ENCODE measurements around the gene THADA.

Gene THADA

GRCh38 chr2:43220760-43221123 is 375.1 kb downstream of the THADA start:
- in situ Hi-C loops (cut with MboI; ENCODE audit: low sequenced_read_pairs): loop anchor here (10.0 kb wide), 1 partner anchor 246 kb away; no protein-coding TSS in a partner anchor

GRCh38 chr2:43220229-43220751 is 375.5 kb downstream of the THADA start:
- in situ Hi-C loops (cut with MboI; ENCODE audit: low sequenced_read_pairs): loop anchor here (10.0 kb wide), 1 partner anchor 245 kb away; no protein-coding TSS in a partner anchor

DNA sequence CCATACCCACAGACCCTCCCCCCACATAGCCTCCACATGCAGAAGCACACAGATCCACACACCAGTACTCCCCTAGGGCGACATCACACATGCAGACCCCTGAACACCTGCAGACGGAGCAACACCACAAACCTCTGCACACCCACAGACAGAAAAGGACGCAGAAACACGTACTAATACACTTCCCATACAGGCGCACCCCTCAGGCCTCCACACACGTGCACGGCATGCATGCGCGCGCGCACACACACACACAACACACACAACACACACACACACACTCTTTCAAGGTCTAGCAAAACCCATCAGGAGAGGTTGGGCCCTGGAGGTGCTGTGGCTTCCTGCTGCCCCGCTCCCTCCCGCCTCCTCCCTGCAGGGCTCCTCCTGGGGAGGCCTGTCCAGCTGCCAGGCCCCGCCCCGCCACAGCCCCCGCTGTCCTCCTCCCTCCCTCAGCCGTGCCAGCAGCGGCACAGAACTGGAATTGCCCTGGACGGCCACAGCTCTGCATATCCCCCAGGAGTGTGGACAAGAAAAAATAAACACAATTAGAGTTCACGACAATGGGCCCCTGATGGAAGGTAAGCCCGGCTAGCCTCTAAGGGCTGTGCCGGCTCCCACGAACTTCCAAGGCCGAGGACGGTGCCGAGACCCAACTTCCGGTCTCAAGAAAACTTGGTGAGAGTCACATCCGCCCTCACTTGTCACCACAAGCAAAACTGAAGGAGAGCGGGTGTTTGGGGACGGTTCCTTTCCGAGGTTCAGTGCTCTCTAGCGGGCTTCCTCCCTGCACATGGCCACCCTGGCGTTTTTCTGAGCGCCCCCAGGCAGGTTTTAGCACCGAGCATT is 376.2 kb downstream of the THADA start:
- in situ Hi-C loops (cut with MboI; ENCODE audit: low sequenced_read_pairs): loop anchor here (10.0 kb wide), 1 partner anchor 245 kb away; no protein-coding TSS in a partner anchor

DNA sequence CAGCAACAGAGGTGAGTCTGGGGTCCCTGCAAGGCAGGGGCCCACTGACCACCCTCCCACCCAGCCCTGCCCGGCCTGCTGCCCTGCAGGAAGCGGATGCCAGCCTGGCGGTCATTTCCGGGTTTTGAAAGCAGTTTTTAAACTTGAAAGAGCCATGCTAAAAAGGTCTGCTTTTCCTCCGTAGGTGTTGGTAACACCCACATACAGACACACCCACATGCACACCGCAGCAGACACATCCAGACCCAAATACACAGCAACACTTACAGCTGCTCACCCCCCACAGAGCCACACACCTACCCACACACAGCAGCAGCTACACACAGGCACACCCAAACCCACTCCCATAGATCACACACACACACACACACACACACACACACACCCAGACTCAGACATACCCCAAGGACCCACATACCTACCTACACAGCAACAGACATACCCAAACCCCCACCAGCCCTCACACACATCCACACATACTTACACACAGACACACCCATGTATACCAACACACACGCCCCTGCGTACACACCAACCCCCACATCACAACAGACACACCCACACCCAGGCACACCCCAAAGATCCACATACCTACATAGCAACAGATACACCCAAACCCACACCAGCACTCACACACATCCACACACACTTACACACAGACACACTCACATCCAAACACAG is 377.0 kb downstream of the THADA start:
- in situ Hi-C loops (cut with MboI; ENCODE audit: low sequenced_read_pairs): no loop called here

- in situ Hi-C loops (cut with MboI; ENCODE audit: low sequenced_read_pairs): no loop called here
Observed at GRCh38 chr2:43218155-43218701, 377.6 kb downstream of the THADA start.

DNA sequence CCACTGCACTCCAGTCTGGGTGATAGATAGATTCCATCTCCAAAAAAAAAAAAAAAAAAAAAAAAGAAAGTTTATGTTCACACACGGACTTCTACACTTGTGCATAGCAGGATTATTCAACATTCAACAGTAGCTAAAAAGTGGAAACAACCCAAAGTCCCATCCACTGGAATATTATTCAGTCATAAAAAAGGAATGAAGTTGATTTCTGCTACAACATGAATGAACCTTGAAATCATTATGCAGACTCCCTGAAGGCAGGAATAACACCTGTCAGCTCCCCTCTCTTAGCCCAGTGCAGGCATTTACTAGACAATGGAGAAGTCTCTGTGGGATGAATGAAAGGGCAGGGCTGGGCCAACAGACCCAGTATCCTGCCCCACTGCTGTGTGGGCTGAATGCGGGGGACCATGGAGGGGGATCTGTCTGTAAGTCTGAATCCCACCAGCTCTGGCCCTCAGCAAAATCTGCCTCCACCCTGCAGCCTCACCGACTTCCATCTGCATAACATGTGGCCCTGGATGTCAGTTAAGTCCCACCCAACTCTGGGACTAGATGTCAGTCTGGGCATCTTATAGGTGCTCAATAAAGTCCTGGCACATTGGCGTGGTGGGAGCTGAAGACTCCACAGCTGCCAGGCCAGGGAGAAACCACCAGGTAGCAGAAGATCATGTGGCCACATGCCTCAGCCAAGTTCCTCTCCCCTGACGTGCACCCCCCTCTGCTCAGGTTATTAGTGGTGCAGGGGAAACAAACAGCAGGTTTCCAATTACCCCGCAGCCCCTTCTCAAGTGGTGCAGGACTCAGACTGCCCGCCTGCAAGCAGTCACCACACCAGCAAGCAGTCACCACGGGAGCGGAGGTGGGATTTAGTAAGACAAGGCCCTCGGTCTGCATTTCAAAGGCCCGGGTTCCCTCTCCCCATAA is 378.3 kb downstream of the THADA start:
- in situ Hi-C loops (cut with MboI; ENCODE audit: low sequenced_read_pairs): no loop called here

DNA sequence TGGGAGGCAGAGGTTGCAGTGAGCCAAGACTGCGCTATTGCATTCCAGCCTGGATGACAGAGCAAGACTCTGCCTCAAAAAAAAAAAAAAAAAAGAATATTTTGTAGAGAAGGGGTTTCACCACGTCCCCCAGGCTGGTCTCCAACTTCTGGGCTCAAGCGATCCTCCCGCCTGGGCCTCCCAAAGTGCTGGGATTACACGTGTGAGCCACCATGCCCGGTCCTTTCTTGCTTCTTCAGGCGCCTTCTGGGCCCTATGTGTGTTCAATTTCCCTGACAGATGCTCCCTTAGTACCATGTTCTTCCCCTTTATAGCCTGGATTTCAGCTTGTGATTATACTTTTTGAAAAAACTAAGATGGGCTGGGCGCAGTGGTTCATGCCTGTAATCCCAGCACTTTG is 379.2 kb downstream of the THADA start:
- in situ Hi-C loops (cut with MboI; ENCODE audit: low sequenced_read_pairs): no loop called here

GRCh38 chr2:43215673-43216255 is 380.1 kb downstream of the THADA start:
- in situ Hi-C loops (cut with MboI; ENCODE audit: low sequenced_read_pairs): no loop called here

- in situ Hi-C loops (cut with MboI; ENCODE audit: low sequenced_read_pairs): no loop called here
Observed at GRCh38 chr2:43214253-43214652, 381.6 kb downstream of the THADA start.

DNA sequence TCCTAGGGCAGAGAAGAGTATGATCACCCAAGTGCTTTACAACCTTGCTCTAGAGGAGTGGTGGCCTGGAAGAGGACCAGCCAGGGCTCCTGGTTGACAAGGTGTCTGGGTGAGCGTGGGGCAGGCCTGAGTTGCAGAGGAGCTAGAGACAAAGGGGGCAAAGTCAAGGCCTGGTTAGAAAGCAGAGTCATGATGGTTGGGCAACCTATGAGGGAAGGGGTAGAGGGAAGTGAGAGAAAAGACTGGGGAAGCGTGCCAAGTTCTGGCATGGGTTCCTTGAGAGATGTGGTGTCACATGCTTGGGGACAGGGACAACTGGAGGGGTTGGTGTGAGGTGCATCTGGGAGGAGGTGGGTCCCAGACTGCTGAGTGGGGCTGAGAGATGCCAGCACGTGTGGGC is 382.9 kb downstream of the THADA start:
- in situ Hi-C loops (cut with MboI; ENCODE audit: low sequenced_read_pairs): no loop called here

GRCh38 chr2:43212216-43212835 is 383.5 kb downstream of the THADA start:
- in situ Hi-C loops (cut with MboI; ENCODE audit: low sequenced_read_pairs): no loop called here

DNA sequence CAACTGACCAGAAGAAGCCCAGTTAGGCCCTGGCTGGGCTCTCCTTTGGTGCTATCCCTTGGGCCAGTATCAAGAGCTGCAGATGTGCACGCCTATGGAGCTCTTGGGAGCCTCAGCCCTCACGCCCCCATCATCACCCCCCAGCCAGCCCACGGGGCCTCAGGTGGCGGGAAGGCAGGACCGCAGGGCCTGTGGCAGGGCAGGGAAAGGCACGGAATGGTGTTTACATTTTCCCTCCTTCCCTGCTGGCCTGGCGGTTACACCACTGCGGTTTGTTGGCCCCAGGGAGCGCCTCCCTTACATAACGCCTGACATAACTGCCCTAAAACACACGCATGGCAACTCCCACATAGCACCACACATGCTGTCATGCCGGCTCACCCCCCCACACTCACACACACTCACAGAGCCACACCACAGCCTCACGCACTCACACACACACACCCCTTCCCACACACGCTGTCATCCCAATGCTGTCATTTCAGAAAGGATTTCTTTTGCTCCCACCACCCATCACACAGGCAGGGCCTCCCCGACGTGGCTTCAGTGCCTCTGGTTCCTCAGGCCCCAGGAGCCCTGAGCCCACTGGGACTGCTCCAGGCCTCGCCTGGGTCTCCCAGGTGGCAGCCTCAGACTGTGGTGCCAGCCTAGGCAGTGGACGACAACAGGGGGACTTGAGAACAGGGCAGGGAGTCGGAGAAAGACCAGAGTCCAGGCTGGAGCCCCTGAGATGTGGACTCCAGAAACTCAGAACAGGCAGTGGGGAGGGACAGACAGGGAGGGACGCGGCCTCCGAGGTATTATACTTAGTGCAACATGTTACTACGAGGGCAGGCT is 385.2 kb downstream of the THADA start:
- in situ Hi-C loops (cut with MboI; ENCODE audit: low sequenced_read_pairs): no loop called here

GRCh38 chr2:43210125-43210466 is 385.7 kb downstream of the THADA start:
- in situ Hi-C loops (cut with MboI; ENCODE audit: low sequenced_read_pairs): no loop called here

- in situ Hi-C loops (cut with MboI; ENCODE audit: low sequenced_read_pairs): no loop called here
Observed at GRCh38 chr2:43209204-43209717, 386.6 kb downstream of the THADA start.

DNA sequence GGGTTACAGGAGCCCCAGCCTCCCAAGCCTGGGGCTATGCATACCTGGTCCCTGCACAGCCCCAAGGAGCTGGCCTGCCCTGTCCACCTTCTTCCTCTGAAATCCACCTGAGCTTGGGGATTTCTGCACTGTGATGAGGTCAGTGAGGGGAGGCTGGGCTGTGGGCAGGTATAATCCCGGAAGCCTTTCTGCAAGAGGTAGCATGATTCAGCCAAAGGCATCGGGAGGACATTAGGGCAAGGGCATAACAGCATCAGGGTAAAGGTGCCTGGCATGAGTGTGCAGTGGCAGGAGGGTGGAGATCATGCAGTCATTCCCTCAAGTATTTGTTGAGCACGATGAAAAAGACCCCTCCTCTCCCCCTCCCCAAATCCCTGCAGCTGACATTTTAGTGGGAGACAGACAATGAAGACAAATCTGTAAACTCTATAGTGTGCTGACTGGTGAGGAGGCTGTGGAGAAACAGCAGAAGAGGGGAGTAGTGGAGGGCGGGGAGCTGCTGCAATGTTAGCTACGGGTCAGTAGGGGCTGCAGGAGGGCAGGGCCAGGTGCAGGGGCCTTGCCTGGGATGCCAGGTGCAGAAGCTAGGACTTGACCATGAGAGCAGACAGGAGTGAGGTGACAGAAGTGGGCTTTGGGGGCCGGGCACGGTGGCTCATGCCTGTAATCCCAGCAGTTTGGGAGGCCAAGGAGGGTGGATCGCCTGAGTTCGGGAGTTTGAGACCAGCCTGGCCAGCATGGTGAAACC is 388.1 kb downstream of the THADA start:
- in situ Hi-C loops (cut with MboI; ENCODE audit: low sequenced_read_pairs): no loop called here

DNA sequence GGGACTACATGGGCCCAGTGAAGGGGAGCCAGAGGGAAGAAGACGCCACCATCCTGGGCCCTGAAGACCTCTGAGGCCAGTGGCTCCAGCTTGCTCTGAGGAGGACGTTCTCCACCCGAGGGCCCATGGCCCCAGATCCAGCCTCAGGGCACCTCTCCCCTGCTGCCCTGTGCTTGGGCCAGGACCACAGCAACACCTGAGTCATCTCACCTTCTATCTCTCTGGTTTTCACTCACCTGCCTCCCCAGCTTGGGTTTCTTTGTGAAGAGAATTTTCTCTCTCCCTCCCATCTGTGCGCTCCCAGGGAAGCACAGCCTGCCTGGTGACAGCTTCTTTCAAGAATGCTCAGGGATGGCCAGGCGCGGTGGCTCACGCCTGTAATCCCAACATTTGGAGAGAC is 389.2 kb downstream of the THADA start:
- in situ Hi-C loops (cut with MboI; ENCODE audit: low sequenced_read_pairs): no loop called here

GRCh38 chr2:43203373-43203772 is 392.5 kb downstream of the THADA start:
- in situ Hi-C loops (cut with MboI; ENCODE audit: low sequenced_read_pairs): no loop called here

- in situ Hi-C loops (cut with MboI; ENCODE audit: low sequenced_read_pairs): no loop called here
Observed at GRCh38 chr2:43202289-43202688, 393.5 kb downstream of the THADA start.
